Fibroblast of pulmonary artery (primary cell): ENCODE data around the gene ZNF396.

ENCODE experiments used
- DNase-seq: peaks from one replicate; pipeline ENCODE4 v3.0.0-alpha.2; 2010; ENCODE audit warnings: low read depth
- H3K4me3 ChIP-seq: replicated peaks from 2 replicates; pipeline ENCODE4 v1.5.1; 2011; ENCODE audit warnings: low read depth, mild to moderate bottlenecking, control low read depth, low read length, moderate library complexity
- CTCF ChIP-seq: IDR thresholded peaks from 2 replicates; pipeline ENCODE4 v1.5.1; 2011; ENCODE audit warnings: mild to moderate bottlenecking, control low read depth, low read length, inconsistent platforms; ENCODE audit errors: missing control alignments

The ZNF396 gene

GRCh38 chr18:35343936-35344735, 33.0 kb downstream of the ZNF396 start, which contains the start of gene ZNF24:
Gene ZNF24, minus strand, starts transcription at chr18:35344420. Its CDS starts 3,770 bp downstream, at chr18:35340650.
- peak within 1 kb of the TSS; percentile 93 for H3K4me3 ChIP-seq
- no peak for TF ChIP-seq CTCF
- DNase-seq: peak; percentile 93

GRCh38 chr18:35343488-35343935, 33.6 kb downstream of the ZNF396 start:
- no peak for DNase-seq
- TF ChIP-seq CTCF: no peak
- peak overlapping the region; percentile 93 for H3K4me3 ChIP-seq

GRCh38 chr18:35337286-35337685, 39.9 kb downstream of the ZNF396 start:
- no peak overlapping the region for H3K4me3 ChIP-seq
- DNase-seq: peak; percentile 16
- no peak for TF ChIP-seq CTCF

- DNase-seq: no peak
- H3K4me3 ChIP-seq: no peak overlapping the region
- no peak for TF ChIP-seq CTCF
Measured at GRCh38 chr18:35335866-35336265, 41.3 kb downstream of the ZNF396 start.

GRCh38 chr18:35334821-35335220, 42.3 kb downstream of the ZNF396 start:
- no peak overlapping the region for H3K4me3 ChIP-seq
- DNase-seq: peak; percentile 47
- no peak for TF ChIP-seq CTCF

GRCh38 chr18:35334212-35334611, 42.9 kb downstream of the ZNF396 start:
- no peak for TF ChIP-seq CTCF
- H3K4me3 ChIP-seq: no peak overlapping the region
- DNase-seq: no peak
